ENCODE data around the gene PGM5. TPM values are rescaled to one million over a fixed set of nuclear protein-coding genes. Genes with fewer than 3 reads are reported as not detected.

The PGM5 gene
- total and polyA plus RNA-seq, 2 experiments from 2014 or later: 0.11 to 0.46 TPM

- H3K4me2 ChIP-seq (ENCODE audit: unreplicated experiment): no peak overlapping the region
- no peaks in the 10 kb centered on the region for H3K27me3 ChIP-seq (replicated peaks; ENCODE audit: insufficient read depth)
- no peaks in the 10 kb centered on the region for H3K36me3 ChIP-seq (ENCODE audit: low read depth)
- H3K4me3 ChIP-seq: no peak overlapping the region
- H2AFZ ChIP-seq: no peak overlapping the region
- DNase-seq: no peak
- no peaks in the 10 kb centered on the region for H3K79me2 ChIP-seq (ENCODE audit: insufficient read depth)
- H3K9me3 ChIP-seq (ENCODE audit: low read depth): no peaks in the 10 kb centered on the region
- no peaks in the 10 kb centered on the region for H4K20me1 ChIP-seq (ENCODE audit: insufficient read depth)
- no peaks in the 10 kb centered on the region for H3F3A ChIP-seq (ENCODE audit: insufficient read depth)
- H3K9ac ChIP-seq: no peak overlapping the region
- in situ Hi-C loops (cut with MboI): no loop called here
- WGBS, 2 experiments (ENCODE audit: low coverage in 1 of 2, low lambda C conversion rate in 2 of 2, missing lambda C conversion rate in 2 of 2): 59 to 77% methylated on average over 1 of the region's 1 CpG
- H3K4me1 ChIP-seq (ENCODE audit: insufficient read depth): no peaks in the 10 kb centered on the region
- no peak for TF ChIP-seq EZH2phosphoT487 (IDR thresholded peaks at IDR 0.05; ENCODE audit: insufficient read depth, low read depth)
- no peak for TF ChIP-seq EZH2 (IDR thresholded peaks at IDR 0.05; ENCODE audit: insufficient read depth, poor library complexity, severe bottlenecking)
- H3K27ac ChIP-seq: no peak overlapping the region
- H3K9me2 ChIP-seq (ENCODE audit: insufficient read depth): no peaks in the 10 kb centered on the region
Measured at GRCh38 chr9:68458918-68459317, 102.5 kb downstream of the PGM5 start.

- no peak for TF ChIP-seq EZH2phosphoT487 (IDR thresholded peaks at IDR 0.05; ENCODE audit: insufficient read depth, low read depth)
- no peak for TF ChIP-seq EZH2 (IDR thresholded peaks at IDR 0.05; ENCODE audit: insufficient read depth, poor library complexity, severe bottlenecking)
- no peak overlapping the region for H3K4me2 ChIP-seq (ENCODE audit: unreplicated experiment)
- no peak overlapping the region for H3K27ac ChIP-seq
- H3K27me3 ChIP-seq (replicated peaks; ENCODE audit: insufficient read depth): no peaks in the 10 kb centered on the region
- H3F3A ChIP-seq (ENCODE audit: insufficient read depth): no peaks in the 10 kb centered on the region
- H3K9ac ChIP-seq: no peak overlapping the region
- WGBS, 2 experiments (ENCODE audit: low coverage in 1 of 2, low lambda C conversion rate in 2 of 2, missing lambda C conversion rate in 2 of 2): 50% methylated on average over 7 of the region's 7 CpGs
- H3K36me3 ChIP-seq (ENCODE audit: low read depth): no peaks in the 10 kb centered on the region
- H2AFZ ChIP-seq: no peak overlapping the region
- H3K4me1 ChIP-seq (ENCODE audit: insufficient read depth): no peaks in the 10 kb centered on the region
- H3K9me3 ChIP-seq (ENCODE audit: low read depth): no peaks in the 10 kb centered on the region
- no peaks in the 10 kb centered on the region for H3K79me2 ChIP-seq (ENCODE audit: insufficient read depth)
- H4K20me1 ChIP-seq (ENCODE audit: insufficient read depth): no peaks in the 10 kb centered on the region
- no peak for DNase-seq
- H3K9me2 ChIP-seq (ENCODE audit: insufficient read depth): no peaks in the 10 kb centered on the region
- in situ Hi-C loops (cut with MboI): no loop called here
- H3K4me3 ChIP-seq: no peak overlapping the region
Measured at GRCh38 chr9:68462105-68462775, 105.8 kb downstream of the PGM5 start.

- no peaks in the 10 kb centered on the region for H4K20me1 ChIP-seq (ENCODE audit: insufficient read depth)
- H3F3A ChIP-seq (ENCODE audit: insufficient read depth): no peaks in the 10 kb centered on the region
- in situ Hi-C loops (cut with MboI): no loop called here
- H3K9ac ChIP-seq: no peak overlapping the region
- no peak overlapping the region for H2AFZ ChIP-seq
- no peaks in the 10 kb centered on the region for H3K9me2 ChIP-seq (ENCODE audit: insufficient read depth)
- H3K4me2 ChIP-seq (ENCODE audit: unreplicated experiment): no peak overlapping the region
- TF ChIP-seq EZH2phosphoT487 (IDR thresholded peaks at IDR 0.05; ENCODE audit: insufficient read depth, low read depth): no peak
- TF ChIP-seq EZH2 (IDR thresholded peaks at IDR 0.05; ENCODE audit: insufficient read depth, poor library complexity, severe bottlenecking): no peak
- no peak overlapping the region for H3K4me3 ChIP-seq
- no peaks in the 10 kb centered on the region for H3K79me2 ChIP-seq (ENCODE audit: insufficient read depth)
- H3K36me3 ChIP-seq (ENCODE audit: low read depth): no peaks in the 10 kb centered on the region
- no peak overlapping the region for H3K27ac ChIP-seq
- no peak for DNase-seq
- H3K9me3 ChIP-seq (ENCODE audit: low read depth): no peaks in the 10 kb centered on the region
- no peaks in the 10 kb centered on the region for H3K27me3 ChIP-seq (replicated peaks; ENCODE audit: insufficient read depth)
- no peaks in the 10 kb centered on the region for H3K4me1 ChIP-seq (ENCODE audit: insufficient read depth)
Measured at GRCh38 chr9:68470067-68470466, 113.7 kb downstream of the PGM5 start.

- no peaks in the 10 kb centered on the region for H4K20me1 ChIP-seq (ENCODE audit: insufficient read depth)
- no peaks in the 10 kb centered on the region for H3K27me3 ChIP-seq (replicated peaks; ENCODE audit: insufficient read depth)
- in situ Hi-C loops (cut with MboI): no loop called here
- H3K4me1 ChIP-seq (ENCODE audit: insufficient read depth): no peaks in the 10 kb centered on the region
- TF ChIP-seq EZH2phosphoT487 (IDR thresholded peaks at IDR 0.05; ENCODE audit: insufficient read depth, low read depth) (no peak), EZH2 (IDR thresholded peaks at IDR 0.05; ENCODE audit: insufficient read depth, poor library complexity, severe bottlenecking) (no peak)
- no peaks in the 10 kb centered on the region for H3F3A ChIP-seq (ENCODE audit: insufficient read depth)
- no peak overlapping the region for H3K4me2 ChIP-seq (ENCODE audit: unreplicated experiment)
- 50 to 52% methylated on average over 5 of the region's 5 CpGs for WGBS, 2 experiments (ENCODE audit: low coverage in 1 of 2, low lambda C conversion rate in 2 of 2, missing lambda C conversion rate in 2 of 2)
- no peak overlapping the region for H3K9ac ChIP-seq
- H3K9me2 ChIP-seq (ENCODE audit: insufficient read depth): no peaks in the 10 kb centered on the region
- no peak overlapping the region for H3K4me3 ChIP-seq
- no peaks in the 10 kb centered on the region for H3K9me3 ChIP-seq (ENCODE audit: low read depth)
- H3K27ac ChIP-seq: no peak overlapping the region
- H3K79me2 ChIP-seq (ENCODE audit: insufficient read depth): no peaks in the 10 kb centered on the region
- no peaks in the 10 kb centered on the region for H3K36me3 ChIP-seq (ENCODE audit: low read depth)
- DNase-seq: no peak
- no peak overlapping the region for H2AFZ ChIP-seq
Measured at GRCh38 chr9:68470634-68471033, 114.2 kb downstream of the PGM5 start.

GRCh38 chr9:68472119-68472518 is 115.7 kb downstream of the PGM5 start:
- Histone ChIP-seq H3K4me1 (ENCODE audit: insufficient read depth) (no peaks in the 10 kb centered on the region), H3K27me3 (replicated peaks; ENCODE audit: insufficient read depth) (no peaks in the 10 kb centered on the region), H3K79me2 (ENCODE audit: insufficient read depth) (no peaks in the 10 kb centered on the region), H3K9ac (no peak overlapping the region), H3F3A (ENCODE audit: insufficient read depth) (no peaks in the 10 kb centered on the region), H4K20me1 (ENCODE audit: insufficient read depth) (no peaks in the 10 kb centered on the region), H3K27ac (no peak overlapping the region), H3K9me2 (ENCODE audit: insufficient read depth) (no peaks in the 10 kb centered on the region), H3K4me3 (no peak overlapping the region), H2AFZ (no peak overlapping the region), H3K4me2 (ENCODE audit: unreplicated experiment) (no peak overlapping the region), H3K9me3 (ENCODE audit: low read depth) (no peaks in the 10 kb centered on the region), H3K36me3 (ENCODE audit: low read depth) (no peaks in the 10 kb centered on the region)
- DNase-seq: no peak
- in situ Hi-C loops (cut with MboI): no loop called here
- TF ChIP-seq EZH2 (IDR thresholded peaks at IDR 0.05; ENCODE audit: insufficient read depth, poor library complexity, severe bottlenecking) (no peak), EZH2phosphoT487 (IDR thresholded peaks at IDR 0.05; ENCODE audit: insufficient read depth, low read depth) (no peak)
- WGBS, 2 experiments (ENCODE audit: low coverage in 1 of 2, low lambda C conversion rate in 2 of 2, missing lambda C conversion rate in 2 of 2): 41 to 60% methylated on average over 2 of the region's 2 CpGs
